SU-DHL-6 (cell line): Measurements from ENCODE around the gene SMG7.

Experiments
- H2AFZ ChIP-seq: fragments of 200-600 bp; sonication (generic); 2 replicates; pipeline ENCODE4 v1.6.1; 2014; ENCODE audit warnings: low read depth, mild to moderate bottlenecking, moderate library complexity, mixed read lengths, antibody characterized with exemption, low read length; ENCODE audit not compliant: severe bottlenecking
- H3F3A ChIP-seq: fragments of 200-600 bp; shearing (Covaris generic); 2 replicates; pipeline ENCODE4 v1.6.0; 2016; ENCODE audit warnings: antibody characterized with exemption, mild to moderate bottlenecking; ENCODE audit not compliant: insufficient read depth
- H3K27ac ChIP-seq: fragments of 200-600 bp; sonication (generic); 2 replicates; pipeline ENCODE4 v1.5.1; 2016; ENCODE audit warnings: low read depth, mild to moderate bottlenecking, low read length, moderate library complexity, mixed read lengths
- H3K27me3 ChIP-seq: fragments of 200-600 bp; sonication (generic), shearing (Covaris generic); 2 replicates; pipeline ENCODE4 v1.6.0; 2014; ENCODE audit warnings: mild to moderate bottlenecking, low read length
- H3K36me3 ChIP-seq: fragments of 200-600 bp; sonication (generic); 2 replicates; pipeline ENCODE4 v1.6.1; 2014; ENCODE audit warnings: mild to moderate bottlenecking, low read length, mixed read lengths
- H3K4me2 ChIP-seq: fragments of 300-600, 200-600 bp; shearing (Covaris generic), sonication (generic); 2 replicates; pipeline ENCODE4 v1.6.0; 2014; ENCODE audit warnings: low read length, low read depth, mild to moderate bottlenecking; ENCODE audit not compliant: poor library complexity, severe bottlenecking
- H3K4me3 ChIP-seq: fragments of 200-600 bp; sonication (generic); 2 replicates; pipeline ENCODE4 v1.5.1; 2014; ENCODE audit warnings: antibody characterized with exemption, low read length, mild to moderate bottlenecking, mixed read lengths; ENCODE audit not compliant: insufficient read depth, poor library complexity, severe bottlenecking
- H3K79me2 ChIP-seq: fragments of 200-600 bp; sonication (generic); 2 replicates; pipeline ENCODE4 v1.6.1; 2014; ENCODE audit warnings: mild to moderate bottlenecking, low read length, moderate library complexity; ENCODE audit not compliant: insufficient read depth
- H3K9ac ChIP-seq: fragments of 200-600 bp; sonication (generic); 2 replicates; pipeline ENCODE4 v1.7.0; 2014; ENCODE audit warnings: mild to moderate bottlenecking, low read length
- H3K9me2 ChIP-seq: fragments of 200-600 bp; sonication (generic); replicated peaks from 2 replicates; pipeline ENCODE4 v1.6.1; 2014; ENCODE audit warnings: low read length; ENCODE audit not compliant: insufficient read depth
- H3K9me3 ChIP-seq: fragments of 200-600 bp; sonication (generic); 2 replicates; pipeline ENCODE4 v1.6.1; 2014; ENCODE audit warnings: low read length, mixed read lengths; ENCODE audit not compliant: insufficient read depth
- H4K20me1 ChIP-seq: fragments of 200-600 bp; sonication (generic); 2 replicates; pipeline ENCODE4 v1.6.1; 2014; ENCODE audit warnings: low read depth, mild to moderate bottlenecking, antibody characterized with exemption, low read length, moderate library complexity, mixed read lengths
- CTCF ChIP-seq: fragments of 200-600 bp; sonication (generic); IDR thresholded peaks from one replicate; pipeline ENCODE4 v1.5.1; 2017; ENCODE audit warnings: antibody characterized with exemption, mild to moderate bottlenecking, low read length, moderate library complexity; ENCODE audit not compliant: insufficient read depth, poor library complexity, severe bottlenecking
- EZH2phosphoT487 ChIP-seq: fragments of 200-600 bp; sonication (generic), shearing (Covaris generic); conservative IDR thresholded peaks from 2 replicates; pipeline ENCODE4 v1.6.1; 2018; ENCODE audit warnings: mild to moderate bottlenecking, antibody characterized with exemption, low read length, moderate library complexity, mixed read lengths

SMG7 gene

GRCh38 chr1:183512450-183512849, 40.2 kb downstream of the SMG7 start:
- H3K4me3 ChIP-seq: no peak overlapping the region
- no peaks in the 10 kb centered on the region for H3F3A ChIP-seq
- no peak overlapping the region for H3K9ac ChIP-seq
- no peak overlapping the region for H3K27ac ChIP-seq
- H2AFZ ChIP-seq: no peak overlapping the region
- no peaks in the 10 kb centered on the region for H3K9me3 ChIP-seq
- H4K20me1 ChIP-seq: peaks cover 18% of the 10 kb centered on the region; the same call in 1 of the 2 replicates
- TF ChIP-seq CTCF (no peak), EZH2phosphoT487 (no peak)
- no peaks in the 10 kb centered on the region for H3K27me3 ChIP-seq
- peaks cover 12% of the 10 kb centered on the region; the same call in 1 of the 2 replicates for H3K36me3 ChIP-seq
- no peaks in the 10 kb centered on the region for H3K9me2 ChIP-seq
- H3K79me2 ChIP-seq: peaks cover 40% of the 10 kb centered on the region
- H3K4me2 ChIP-seq: no peak overlapping the region

GRCh38 chr1:183514235-183514634, 41.9 kb downstream of the SMG7 start:
- peaks cover 25% of the 10 kb centered on the region for H3K79me2 ChIP-seq
- no peaks in the 10 kb centered on the region for H3K27me3 ChIP-seq
- peaks cover 10% of the 10 kb centered on the region; the same call in 1 of the 2 replicates for H3K36me3 ChIP-seq
- no peaks in the 10 kb centered on the region for H3K9me3 ChIP-seq
- TF ChIP-seq EZH2phosphoT487 (no peak), CTCF (no peak)
- H3K27ac ChIP-seq: no peak overlapping the region
- no peak overlapping the region for H3K4me3 ChIP-seq
- no peak overlapping the region for H3K4me2 ChIP-seq
- H2AFZ ChIP-seq: no peak overlapping the region
- H3K9ac ChIP-seq: no peak overlapping the region
- no peaks in the 10 kb centered on the region for H3K9me2 ChIP-seq
- no peaks in the 10 kb centered on the region for H3F3A ChIP-seq
- H4K20me1 ChIP-seq: 0 out of 2 replicates have a peak, but pooled peaks cover 15% of the 10 kb centered on the region

GRCh38 chr1:183515002-183515689, 42.8 kb downstream of the SMG7 start:
- Histone ChIP-seq H3K27me3 (no peaks in the 10 kb centered on the region), H3K36me3 (peaks cover 19% of the 10 kb centered on the region; the same call in 1 of the 2 replicates), H3F3A (no peaks in the 10 kb centered on the region), H3K4me2 (no peak overlapping the region), H3K4me3 (no peak overlapping the region), H3K79me2 (peaks cover 16% of the 10 kb centered on the region), H3K9me2 (no peaks in the 10 kb centered on the region), H3K27ac (no peak overlapping the region), H4K20me1 (0 out of 2 replicates have a peak, but pooled peaks cover 6% of the 10 kb centered on the region), H3K9ac (no peak overlapping the region), H2AFZ (no peak overlapping the region), H3K9me3 (no peaks in the 10 kb centered on the region)
- TF ChIP-seq EZH2phosphoT487 (no peak), CTCF (no peak)
